ENCODE data around the gene TNFRSF18. TPM values are rescaled to one million over a fixed set of nuclear protein-coding genes. Genes with fewer than 3 reads are reported as not detected.

The TNFRSF18 gene
- total RNA-seq, 1 donor from 2014 or later = 0.47 TPM

- Histone ChIP-seq H3K9me3 (no peaks in the 10 kb centered on the region), H3K27me3 (ENCODE audit: low read depth) (no peaks in the 10 kb centered on the region), H3K36me3 (peaks cover 76% of the 10 kb centered on the region), H3K27ac (no peak overlapping the region), H3K4me3 (no peak overlapping the region), H3K4me1 (peaks cover 15% of the 10 kb centered on the region)
- no peak for DNase-seq
- no peak for ATAC-seq
- TF ChIP-seq CTCF (IDR thresholded peaks at IDR 0.05) = no peak
- intact Hi-C loops (cut with DNase I) = no loop called here
These were observed 12.3 kb upstream of the TNFRSF18 start for GRCh38 chr1:1218524-1219200.

- peaks cover 22% of the 10 kb centered on the region for H3K4me1 ChIP-seq
- DNase-seq = no peak
- intact Hi-C loops (cut with DNase I) = no loop called here
- H3K9me3 ChIP-seq = no peaks in the 10 kb centered on the region
- H3K4me3 ChIP-seq = no peak overlapping the region
- TF ChIP-seq CTCF (IDR thresholded peaks at IDR 0.05) = no peak
- ATAC-seq = no peak
- peaks cover 68% of the 10 kb centered on the region for H3K36me3 ChIP-seq
- H3K27me3 ChIP-seq (ENCODE audit: low read depth) = no peaks in the 10 kb centered on the region
- no peak overlapping the region for H3K27ac ChIP-seq
These were observed 11.5 kb upstream of the TNFRSF18 start for GRCh38 chr1:1217621-1218523.

- peaks cover 22% of the 10 kb centered on the region for H3K4me1 ChIP-seq
- no peaks in the 10 kb centered on the region for H3K27me3 ChIP-seq (ENCODE audit: low read depth)
- ATAC-seq (no peak), DNase-seq (no peak)
- intact Hi-C loops (cut with DNase I) = no loop called here
- no peak overlapping the region for H3K27ac ChIP-seq
- no peaks in the 10 kb centered on the region for H3K9me3 ChIP-seq
- no peak overlapping the region for H3K4me3 ChIP-seq
- no peak for TF ChIP-seq CTCF (IDR thresholded peaks at IDR 0.05)
- peaks cover 60% of the 10 kb centered on the region for H3K36me3 ChIP-seq
These were observed 10.6 kb upstream of the TNFRSF18 start for GRCh38 chr1:1216770-1217620.

GRCh38 chr1:1215881-1216605 is 9.7 kb upstream of the TNFRSF18 start:
- TF ChIP-seq CTCF (IDR thresholded peaks at IDR 0.05) = no peak
- Histone ChIP-seq H3K9me3 (no peaks in the 10 kb centered on the region), H3K27me3 (ENCODE audit: low read depth) (no peaks in the 10 kb centered on the region), H3K4me3 (no peak overlapping the region), H3K36me3 (peaks cover 50% of the 10 kb centered on the region), H3K4me1 (peaks cover 22% of the 10 kb centered on the region), H3K27ac (no peak overlapping the region)
- intact Hi-C loops (cut with DNase I) = no loop called here
- DNase-seq (no peak), ATAC-seq (no peak)
